IMR-90 (cell line): ENCODE measurements around the gene ARHGEF4. TPM values are rescaled to one million over a fixed set of nuclear protein-coding genes. Genes with fewer than 3 reads are reported as not detected.

Source experiments
- ATAC-seq: fragments of 200-7000 bp; cut with Tn5 transposase; 2 replicates; pipeline ENCODE4 v1.9.1; 2020; ENCODE audit warnings: low read depth, mild to moderate bottlenecking, moderate library complexity
- BruUV-seq: library from RNA; stranded (reverse); fragments of 400-500 nt; replicated peaks from 2 replicates; lab custom pipeline; 2021; lab: Mats Ljungman, UMichigan
- CTCF ChIA-PET: fragments of 300-600 bp; formaldehyde crosslinking; extraction: SDS; loops from one replicate; lab custom pipeline; 2021; ENCODE audit warnings: antibody characterized with exemption; lab: Yijun Ruan, JAX
- POLR2A ChIA-PET: fragments of 300-600 bp; sonication (Branson Sonifier 250); formaldehyde crosslinking; loops from one replicate; lab custom pipeline; 2022; ENCODE audit warnings: antibody characterized with exemption; ENCODE audit not compliant: unreplicated experiment; lab: Charles Lee
- DNase-seq: peaks from one replicate; pipeline ENCODE4 v3.0.0; 2013
- H2AFZ ChIP-seq: replicated peaks from 2 replicates; pipeline ENCODE3; 2013; ENCODE audit warnings: low read length, mild to moderate bottlenecking; ENCODE audit not compliant: poor library complexity
- H2AK5ac ChIP-seq: 2 replicates; pipeline ENCODE4 v1.6.1; 2013; ENCODE audit warnings: low read depth, low read length, inconsistent platforms
- H2AK9ac ChIP-seq: replicated peaks from 2 replicates; pipeline ENCODE3; 2013; ENCODE audit warnings: mild to moderate bottlenecking, low read depth, low read length, moderate library complexity; ENCODE audit not compliant: poor library complexity
- H2BK120ac ChIP-seq: 2 replicates; pipeline ENCODE4 v1.6.1; 2013; ENCODE audit warnings: low read depth, low read length, inconsistent platforms
- H2BK15ac ChIP-seq: 3 replicates; pipeline ENCODE4 v1.6.1; 2013; ENCODE audit warnings: low read depth, low read length, inconsistent platforms
- H2BK20ac ChIP-seq: 2 replicates; pipeline ENCODE4 v1.6.1; 2013; ENCODE audit warnings: low read depth, mild to moderate bottlenecking, inconsistent platforms, low read length, moderate library complexity
- H2BK5ac ChIP-seq: 2 replicates; pipeline ENCODE4 v1.6.1; 2013; ENCODE audit warnings: mild to moderate bottlenecking, low read depth, low read length, inconsistent platforms; ENCODE audit not compliant: poor library complexity, severe bottlenecking
- H3K14ac ChIP-seq: replicated peaks from 2 replicates; pipeline ENCODE4 v1.6.1; 2013; ENCODE audit warnings: low read depth, low read length, inconsistent platforms
- H3K18ac ChIP-seq: 2 replicates; pipeline ENCODE4 v1.6.1; 2013; ENCODE audit warnings: low read depth, low read length, control low read depth
- H3K23ac ChIP-seq: 2 replicates; pipeline ENCODE4 v1.6.1; 2013; ENCODE audit warnings: low read depth, low read length, inconsistent platforms
- H3K27ac ChIP-seq: 2 replicates; pipeline ENCODE4 v1.5.1; 2013; ENCODE audit warnings: mild to moderate bottlenecking, control low read depth, low read length; ENCODE audit not compliant: insufficient read depth
- H3K27me3 ChIP-seq: 2 replicates; pipeline ENCODE4 v1.6.1; 2013; ENCODE audit warnings: low read length; ENCODE audit not compliant: control insufficient read depth, insufficient read depth
- H3K36me3 ChIP-seq: 2 replicates; pipeline ENCODE4 v1.6.1; 2013; ENCODE audit warnings: low read length, mixed read lengths; ENCODE audit not compliant: control insufficient read depth, insufficient read depth
- H3K4ac ChIP-seq: 2 replicates; pipeline ENCODE4 v1.6.1; 2013; ENCODE audit warnings: low read depth, low read length, inconsistent platforms
- H3K4me1 ChIP-seq: 2 replicates; pipeline ENCODE4 v1.6.1; 2013; ENCODE audit warnings: low read length, mixed read lengths; ENCODE audit not compliant: control insufficient read depth, insufficient read depth
- H3K4me2 ChIP-seq: 2 replicates; pipeline ENCODE4 v1.6.1; 2013; ENCODE audit warnings: low read depth, mild to moderate bottlenecking, control low read depth, low read length, moderate library complexity
- H3K4me3 ChIP-seq: 2 replicates; pipeline ENCODE4 v1.5.1; 2013; ENCODE audit warnings: low read depth, mild to moderate bottlenecking, control low read depth, low read length, moderate library complexity; ENCODE audit not compliant: insufficient read depth
- H3K56ac ChIP-seq: 2 replicates; pipeline ENCODE4 v1.6.1; 2013; ENCODE audit warnings: low read length, inconsistent platforms; ENCODE audit not compliant: insufficient read depth; ENCODE audit errors: extremely low read depth
- H3K79me1 ChIP-seq, 2 experiments: 2 replicates each; pipeline ENCODE4 v1.6.1; 2013; ENCODE audit warnings: low read length in 2 of 2, inconsistent platforms in 1 of 2, low read depth in 1 of 2
- H3K9ac ChIP-seq: 2 replicates; pipeline ENCODE4 v1.6.1; 2013; ENCODE audit warnings: low read depth, low read length, control low read depth
- H3K9me1 ChIP-seq: 2 replicates; pipeline ENCODE4 v1.6.1; 2013; ENCODE audit warnings: low read length, inconsistent platforms; ENCODE audit not compliant: insufficient read depth
- H3K9me3 ChIP-seq: 2 replicates; pipeline ENCODE4 v1.6.1; 2013; ENCODE audit warnings: low read length; ENCODE audit not compliant: control insufficient read depth, insufficient read depth
- H4K20me1 ChIP-seq: 2 replicates; pipeline ENCODE4 v1.6.1; 2013; ENCODE audit warnings: low read length, inconsistent platforms; ENCODE audit not compliant: insufficient read depth
- H4K5ac ChIP-seq: 2 replicates; pipeline ENCODE4 v1.6.1; 2013; ENCODE audit warnings: mild to moderate bottlenecking, low read depth, low read length, control low read depth
- H4K8ac ChIP-seq, 2 experiments: 2 replicates each; pipeline ENCODE4 v1.6.1; 2013; ENCODE audit warnings: low read depth in 2 of 2, low read length in 2 of 2, control low read depth in 1 of 2, inconsistent platforms in 1 of 2
- H4K91ac ChIP-seq: 2 replicates; pipeline ENCODE4 v1.6.1; 2013; ENCODE audit warnings: low read depth, low read length, inconsistent platforms; ENCODE audit not compliant: insufficient read depth
- MAZ ChIP-seq: IDR thresholded peaks from 2 replicates; pipeline ENCODE4 v1.6.1; 2012; ENCODE audit warnings: low read depth, mild to moderate bottlenecking, low read length, improper control_type of control experiment, moderate library complexity, borderline replicate concordance
- MXI1 ChIP-seq: IDR thresholded peaks from 2 replicates; pipeline ENCODE4 v1.6.1; 2012; ENCODE audit warnings: low read depth, mild to moderate bottlenecking, low read length, moderate library complexity, borderline replicate concordance
- RAD21 ChIP-seq: IDR thresholded peaks from 2 replicates; pipeline ENCODE4 v1.6.1; 2012; ENCODE audit warnings: low read length, improper control_type of control experiment
- WGBS, 2 experiments: methylation state at CpG; one replicate each; pipeline versions ENCODE4 v1.1.5 to v1.1.7; 2013; ENCODE audit warnings: missing lambda C conversion rate in 2 of 2; ENCODE audit not compliant: insufficient read length in 1 of 2; ENCODE audit errors: extremely low coverage in 2 of 2; 5-methylcytosine and 5-hydroxymethylcytosine counted together
- dilution Hi-C: fragments of 300-500 bp; cut with HindIII; formaldehyde crosslinking; loops from one replicate; pipeline ENCODE4 v1.14.3; 2018; ENCODE audit warnings: low sequenced_read_pairs; ENCODE audit not compliant: unreplicated experiment
- in situ Hi-C: fragments of 300-500 bp; cut with MboI; formaldehyde crosslinking; loops from 3 replicates; pipeline ENCODE4 v1.14.3; 2019; ENCODE audit warnings: low sequenced_read_pairs, inconsistent platforms, mixed read lengths
- intact Hi-C: fragments of 100-400 bp; cut with micrococcal nuclease; formaldehyde crosslinking; loops from 2 replicates; pipeline ENCODE4 v1.10.0; 2022
- polyA plus RNA-seq, 3 experiments: library from polyadenylated mRNA; depleted of rRNA; stranded (reverse); fragments of >200 nt; gene quantifications; 2 replicates each; pipeline ENCODE4 v1.2.3, GENCODE V29; 2012; ENCODE audit warnings: low replicate concordance in 1 of 3
- total RNA-seq: library from RNA; depleted of rRNA; stranded (reverse); fragments of >200 nt; gene quantifications from 2 replicates; pipeline ENCODE4 v1.2.3, GENCODE V29; 2012

Gene ARHGEF4
- total and polyA plus RNA-seq, 2 of the 4 experiments (the other 2 are of a cell fraction): 2.7 to 5.0 TPM

GRCh38 chr2:130875935-130876334 is 39.2 kb downstream of the ARHGEF4 start:
- H3K4me2 ChIP-seq: no peak overlapping the region
- DNase-seq: no peak
- no peak overlapping the region for H3K27ac ChIP-seq
- ChIA-PET POLR2A (no interaction called here), CTCF (no interaction called here)
- H4K8ac ChIP-seq: no peak overlapping the region
- H2AK5ac ChIP-seq: no peak overlapping the region
- H2AFZ ChIP-seq: no peak overlapping the region
- 70% methylated on average over 6 of the region's 9 CpGs; no CpG with 5 or more reads in 1 of the 2 experiments for WGBS, 2 experiments
- no peak for ATAC-seq
- BruUV-seq: no TSS peak
- dilution Hi-C loops (no loop called here), in situ Hi-C loops (no loop called here), intact Hi-C loops (no loop called here)
- no peak overlapping the region for H2BK120ac ChIP-seq
- no peak overlapping the region for H2BK5ac ChIP-seq
- H4K5ac ChIP-seq: no peak overlapping the region
- H4K20me1 ChIP-seq: no peaks in the 10 kb centered on the region
- no peaks in the 10 kb centered on the region for H3K4me1 ChIP-seq
- no peaks in the 10 kb centered on the region; the same call in 1 of the 2 replicates for H3K27me3 ChIP-seq
- H3K9me1 ChIP-seq: no peaks in the 10 kb centered on the region
- no peak overlapping the region for H3K18ac ChIP-seq
- H3K9me3 ChIP-seq: no peaks in the 10 kb centered on the region
- no peak overlapping the region for H2BK15ac ChIP-seq
- no peak overlapping the region for H3K56ac ChIP-seq
- TF ChIP-seq RAD21 (no peak), MAZ (no peak), MXI1 (no peak)
- H2AK9ac ChIP-seq: peak overlapping the region; percentile 65
- no peak overlapping the region for H3K9ac ChIP-seq
- no peak overlapping the region for H3K4me3 ChIP-seq
- no peak overlapping the region for H3K23ac ChIP-seq
- H3K4ac ChIP-seq: no peak overlapping the region
- no peaks in the 10 kb centered on the region for H3K36me3 ChIP-seq
- H4K91ac ChIP-seq: no peak overlapping the region
- no peak overlapping the region for H2BK20ac ChIP-seq
- no peaks in the 10 kb centered on the region for H3K79me1 ChIP-seq
- H3K14ac ChIP-seq: no peak overlapping the region
